Keratinocyte (primary cell): Measurements from ENCODE around the gene MAN1C1.

Experiments
- CTCF ChIP-seq, 3 experiments: IDR thresholded peaks in 1 of 3; conservative IDR thresholded peaks in 1 of 3; optimal IDR thresholded peaks in 1 of 3; 2 replicates in 2 of 3; 3 replicates in 1 of 3; pipeline versions ENCODE3 to v1.5.1; 2011; ENCODE audit warnings: low read length in 3 of 3, mild to moderate bottlenecking in 3 of 3, moderate library complexity in 2 of 3, control low read depth in 1 of 3, inconsistent platforms in 1 of 3; ENCODE audit not compliant: insufficient read depth in 2 of 3; ENCODE audit errors: extremely low read depth in 1 of 3
- EZH2 ChIP-seq: IDR thresholded peaks from one replicate; pipeline ENCODE4 v1.6.1; 2012; ENCODE audit warnings: inconsistent platforms, mild to moderate bottlenecking, low read length, moderate library complexity

DNA sequence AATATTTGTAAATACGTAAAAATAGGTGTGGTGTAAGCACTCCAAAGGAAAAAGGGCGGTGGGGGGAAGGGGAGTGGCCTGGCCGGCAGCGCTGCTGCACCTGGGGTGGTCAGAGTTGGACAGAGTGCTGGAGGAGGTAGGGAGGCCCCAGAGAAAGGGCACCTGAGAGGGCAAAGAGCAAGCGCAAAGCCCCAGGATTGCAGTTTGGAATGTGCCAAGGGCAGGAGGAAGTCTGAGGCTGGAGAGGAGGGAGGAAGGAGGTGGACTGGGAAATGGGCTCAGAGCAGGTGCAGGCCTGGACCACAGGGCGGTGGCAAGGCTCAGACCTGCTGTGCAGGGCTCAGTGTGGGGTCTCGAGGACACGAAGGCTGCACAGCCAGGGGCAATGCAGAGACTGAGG lies 42.6 kb upstream of the MAN1C1 start:
- TF ChIP-seq CTCF (optimal IDR thresholded peaks at IDR 0.05 in 1 of 3, IDR thresholded peaks at IDR 0.05 in 1 of 3, conservative IDR thresholded peaks at IDR 0.05 in 1 of 3; ENCODE audit: extremely low read depth in 1 of 3, insufficient read depth in 2 of 3, low read length in 3 of 3) (no peak), EZH2 (no peak)
